Measurements from ENCODE around the gene CDK17.
"Not testable (repeated sequence)": the region's sequence is repeated elsewhere in the genome, so short reads cannot be mapped to it uniquely, and the experiment has no call there.

CDK17 gene

GRCh38 chr12:96419576-96420276 is 19.5 kb upstream of the CDK17 start:
- DNase-seq (ENCODE audit: low read depth in 3 of 3), result no peak

- DNase-seq (ENCODE audit: low read depth in 3 of 3), result not testable (repeated sequence)
Measured at GRCh38 chr12:96417688-96418087, 17.4 kb upstream of the CDK17 start.

GRCh38 chr12:96416033-96416799 is 16.0 kb upstream of the CDK17 start:
- no peak for DNase-seq (ENCODE audit: low read depth in 3 of 3)

GRCh38 chr12:96414637-96415036 is 14.4 kb upstream of the CDK17 start:
- DNase-seq (ENCODE audit: low read depth in 3 of 3), result no peak

GRCh38 chr12:96412431-96412830 is 12.2 kb upstream of the CDK17 start:
- DNase-seq (ENCODE audit: low read depth in 3 of 3), result no peak

- DNase-seq (ENCODE audit: low read depth in 3 of 3), result no peak
Measured at GRCh38 chr12:96409731-96410130, 9.5 kb upstream of the CDK17 start.

GRCh38 chr12:96408993-96409392 is 8.8 kb upstream of the CDK17 start:
- DNase-seq (ENCODE audit: low read depth in 3 of 3), result no peak

GRCh38 chr12:96407429-96408097 is 7.3 kb upstream of the CDK17 start:
- not testable (repeated sequence) for DNase-seq (ENCODE audit: low read depth in 3 of 3)

GRCh38 chr12:96404696-96405095 is 4.5 kb upstream of the CDK17 start:
- no peak for DNase-seq (ENCODE audit: low read depth in 3 of 3)

GRCh38 chr12:96403870-96404269 is 3.6 kb upstream of the CDK17 start:
- DNase-seq (ENCODE audit: low read depth in 3 of 3), result no peak

- DNase-seq (ENCODE audit: low read depth in 3 of 3), result not testable (repeated sequence)
Measured at GRCh38 chr12:96402522-96402921, 2.3 kb upstream of the CDK17 start.

- DNase-seq (ENCODE audit: low read depth in 3 of 3), result no peak
Measured at GRCh38 chr12:96402061-96402460, 1.8 kb upstream of the CDK17 start.

- peak in 2 of 3 experiments; percentile 23 to 27 for DNase-seq (ENCODE audit: low read depth in 3 of 3)
Measured at GRCh38 chr12:96401076-96401871, 1.0 kb upstream of the CDK17 start.

- DNase-seq (ENCODE audit: low read depth in 3 of 3), result no peak
Measured at GRCh38 chr12:96400631-96401075, 414 bp upstream of the CDK17 start.

- peak; percentile 32 to 59 (median 48) for DNase-seq (ENCODE audit: low read depth in 3 of 3)
Measured at GRCh38 chr12:96399120-96399918, 920 bp downstream of the CDK17 start.

- DNase-seq (ENCODE audit: low read depth in 3 of 3), result no peak
Measured at GRCh38 chr12:96398424-96399119, 1.7 kb downstream of the CDK17 start.

GRCh38 chr12:96397756-96398423 is 2.3 kb downstream of the CDK17 start:
- DNase-seq (ENCODE audit: low read depth in 3 of 3), result no peak

- no peak for DNase-seq (ENCODE audit: low read depth in 3 of 3)
Measured at GRCh38 chr12:96396914-96397313, 3.3 kb downstream of the CDK17 start.

GRCh38 chr12:96396209-96396608 is 4.0 kb downstream of the CDK17 start:
- DNase-seq (ENCODE audit: low read depth in 3 of 3), result no peak

- DNase-seq (ENCODE audit: low read depth in 3 of 3), result no peak
Measured at GRCh38 chr12:96395236-96395635, 5.0 kb downstream of the CDK17 start.

All from stimulated activated CD4-positive, alpha-beta T cell treated with anti-CD3 and anti-CD28 coated beads, TNF-alpha, amount 100 ng/mL, for 24 hours (primary cell).